BLaER1 treated with 17β-estradiol and CSF1 and Interleukin-3, amounts not matched to agents 10 nM and 100 nM (cell line): ENCODE data around the gene CCN5.
A peak's percentile ranks its signal among the peaks of the same experiment; 100 is the strongest.

Experiments
- H3K27ac ChIP-seq, 11 experiments: shearing (Covaris generic); formaldehyde crosslinking; 2 replicates each; pipeline ENCODE4 v1.8.1; 2022
- H3K27me3 ChIP-seq, 11 experiments: shearing (Covaris generic); formaldehyde crosslinking; 2 replicates each; pipeline ENCODE4 v1.8.1; 2022
- H3K36me3 ChIP-seq, 11 experiments: shearing (Covaris generic); formaldehyde crosslinking; 2 replicates each; pipeline ENCODE4 v1.8.1; 2022
- H3K4me1 ChIP-seq, 10 experiments: shearing (Covaris generic); formaldehyde crosslinking; 2 replicates each; pipeline ENCODE4 v1.8.1; 2022
- H3K4me2 ChIP-seq, 11 experiments: shearing (Covaris generic); formaldehyde crosslinking; 2 replicates each; pipeline ENCODE4 v1.8.1; 2022
- H3K4me3 ChIP-seq, 10 experiments: shearing (Covaris generic); formaldehyde crosslinking; 2 replicates each; pipeline ENCODE4 v1.8.1; 2022
- H3K9ac ChIP-seq, 11 experiments: shearing (Covaris generic); formaldehyde crosslinking; 2 replicates each; pipeline ENCODE4 v1.8.1; 2022
- H3K9me3 ChIP-seq, 11 experiments: shearing (Covaris generic); formaldehyde crosslinking; replicated peaks in 1 of 11; 2 replicates each; pipeline ENCODE4 v1.8.1; 2022
- H4K20me1 ChIP-seq, 11 experiments: shearing (Covaris generic); formaldehyde crosslinking; 2 replicates each; pipeline ENCODE4 v1.8.1; 2022
- Cebpa-rat ChIP-seq, 11 experiments: shearing (Covaris generic); IDR thresholded peaks; 2 replicates each; pipeline ENCODE4 v1.8.1; 2022

CCN5 gene

DNA sequence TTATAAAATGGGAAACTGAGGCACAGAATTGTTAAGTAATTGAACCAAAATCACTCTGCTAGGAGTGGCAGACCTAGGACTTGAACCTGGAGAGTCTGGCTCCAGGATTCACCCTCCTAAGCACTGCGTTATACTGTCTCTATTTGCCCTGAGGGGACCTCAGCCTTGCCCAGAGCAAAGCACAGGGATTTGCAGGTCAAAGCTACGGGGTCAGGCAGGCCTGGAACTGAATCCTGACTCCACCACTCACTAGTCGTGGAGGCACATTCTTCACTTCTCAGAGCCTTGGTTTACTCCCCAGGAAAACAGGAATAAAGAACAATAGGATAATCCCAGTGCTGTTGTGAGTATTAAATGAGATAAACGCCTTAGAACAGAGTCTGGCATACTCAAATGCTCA, 49.9 kb downstream of the CCN5 start:
- no peak for TF ChIP-seq Cebpa-rat (IDR thresholded peaks at IDR 0.05)
- no peaks in the 10 kb centered on the region for H3K9me3 ChIP-seq
- no peak overlapping the region for H3K4me3 ChIP-seq
- no peak overlapping the region for H3K4me2 ChIP-seq
- H3K27ac ChIP-seq, result no peak overlapping the region
- H3K27me3 ChIP-seq, result no peaks in the 10 kb centered on the region
- peaks cover 0 to 17% (median 11%) of the 10 kb centered on the region in 10 experiments; a peak in 11 of 20 replicates for H3K4me1 ChIP-seq
- H3K36me3 ChIP-seq, result no peaks in the 10 kb centered on the region
- peaks cover 0 to 8% (median 0%) of the 10 kb centered on the region in 11 experiments; a peak in 2 of 22 replicates for H4K20me1 ChIP-seq
- H3K9ac ChIP-seq, result no peak overlapping the region

DNA sequence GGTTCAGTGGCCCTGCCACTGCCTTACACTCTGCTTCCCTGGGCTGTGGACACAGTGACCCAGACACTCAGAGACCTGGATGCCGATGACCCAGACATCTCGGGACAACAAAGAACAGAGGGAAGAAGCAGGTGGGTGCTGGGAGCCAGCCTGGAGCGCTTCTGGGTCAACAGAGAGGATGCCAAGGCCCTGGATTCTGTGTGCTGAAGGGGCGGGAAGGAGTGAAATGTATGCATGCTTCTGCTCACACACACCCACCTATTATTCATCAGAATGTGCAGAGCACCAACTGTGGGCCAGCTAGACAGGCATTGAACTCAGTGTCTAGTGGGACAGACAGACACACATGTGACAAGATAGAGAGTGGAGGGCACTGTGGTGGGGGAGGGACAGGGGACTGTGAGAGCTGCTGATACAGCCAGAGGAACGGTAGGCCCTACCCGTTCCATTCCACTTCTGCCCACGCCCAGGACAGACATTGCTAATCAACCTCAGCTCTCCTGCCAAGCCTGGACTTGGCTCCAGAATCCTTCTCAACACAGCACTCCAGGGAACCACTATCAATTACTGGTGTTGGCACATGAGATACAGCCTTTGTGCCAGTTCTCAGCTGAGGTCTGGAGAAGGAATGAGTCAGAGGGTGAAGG, 50.7 kb downstream of the CCN5 start:
- no peak overlapping the region for H3K27ac ChIP-seq
- H3K4me3 ChIP-seq, result no peak overlapping the region
- H3K9ac ChIP-seq, result no peak overlapping the region
- no peak for TF ChIP-seq Cebpa-rat (IDR thresholded peaks at IDR 0.05)
- H3K4me2 ChIP-seq, result no peak overlapping the region
- no peaks in the 10 kb centered on the region for H3K36me3 ChIP-seq
- peaks cover 0 to 17% (median 11%) of the 10 kb centered on the region in 10 experiments; a peak in 11 of 20 replicates for H3K4me1 ChIP-seq
- H3K9me3 ChIP-seq, result no peaks in the 10 kb centered on the region
- peaks cover 0 to 8% (median 0%) of the 10 kb centered on the region in 11 experiments; a peak in 3 of 22 replicates for H4K20me1 ChIP-seq
- H3K27me3 ChIP-seq, result no peaks in the 10 kb centered on the region

DNA sequence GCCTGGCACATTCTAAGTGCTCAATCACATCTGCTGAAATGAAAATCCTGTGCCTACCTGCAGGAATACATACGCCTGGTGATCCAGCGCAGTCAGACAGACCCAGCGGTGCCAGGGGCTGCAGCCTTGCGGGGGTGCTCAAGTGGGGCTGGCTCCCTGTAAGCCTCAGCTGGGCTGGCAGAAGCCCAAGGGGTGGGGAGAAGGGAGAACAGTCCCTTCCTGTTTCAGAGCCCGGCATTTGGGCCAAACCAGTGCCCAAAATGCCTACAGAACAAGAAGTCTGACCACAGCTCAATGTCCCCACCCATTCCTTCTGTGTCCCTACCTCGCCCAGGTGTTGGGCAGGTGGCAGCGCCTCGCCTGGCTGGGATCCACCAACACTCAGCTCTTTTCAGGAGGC, 53.1 kb downstream of the CCN5 start:
- Histone ChIP-seq H3K4me1 (peaks cover 0 to 19% (median 13%) of the 10 kb centered on the region in 10 experiments; a peak in 11 of 20 replicates), H3K9me3 (no peaks in the 10 kb centered on the region), H3K9ac (no peak overlapping the region), H4K20me1 (peaks cover 0 to 11% (median 0%) of the 10 kb centered on the region in 11 experiments; a peak in 3 of 22 replicates), H3K27ac (no peak overlapping the region), H3K36me3 (no peaks in the 10 kb centered on the region), H3K27me3 (no peaks in the 10 kb centered on the region), H3K4me3 (no peak overlapping the region), H3K4me2 (no peak overlapping the region)
- TF ChIP-seq Cebpa-rat (IDR thresholded peaks at IDR 0.05), result no peak

DNA sequence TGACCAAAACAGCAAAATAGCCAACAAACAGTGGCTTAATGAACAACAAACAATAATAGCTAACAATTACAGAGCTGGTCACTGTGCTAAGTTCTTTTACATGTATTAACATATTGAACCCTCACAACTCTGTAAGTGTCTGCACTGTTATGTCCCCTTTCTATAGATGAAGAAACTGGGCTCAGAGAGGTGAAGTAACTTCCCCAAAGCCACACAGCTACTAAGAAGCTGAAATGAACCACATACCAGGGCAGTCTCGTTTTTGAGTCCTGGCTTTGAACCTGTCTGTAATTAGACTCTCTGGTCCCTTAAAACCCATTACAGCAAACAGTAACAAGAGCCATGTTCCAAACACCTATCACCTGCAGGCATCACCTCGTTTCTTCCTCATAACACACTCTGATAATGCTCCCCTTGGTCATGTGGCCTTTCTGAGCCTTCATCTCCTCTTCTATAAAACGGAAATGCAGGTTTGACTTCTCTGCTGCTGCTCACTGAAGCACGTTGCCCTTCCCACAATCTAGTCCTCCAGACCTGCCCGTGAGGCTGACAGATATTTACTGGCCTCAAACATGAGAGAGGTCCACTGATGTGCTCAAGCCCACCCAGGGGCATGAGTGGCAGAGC, 53.8 kb downstream of the CCN5 start:
- H3K4me3 ChIP-seq, result no peak overlapping the region
- TF ChIP-seq Cebpa-rat (IDR thresholded peaks at IDR 0.05), result no peak
- H3K9me3 ChIP-seq, result no peaks in the 10 kb centered on the region
- H3K36me3 ChIP-seq, result no peaks in the 10 kb centered on the region
- no peak overlapping the region for H3K27ac ChIP-seq
- peak overlapping the region in 6 of 11 experiments; percentile 9 to 40 (median 32); a peak in 8 of 22 replicates for H3K4me2 ChIP-seq
- no peaks in the 10 kb centered on the region for H3K27me3 ChIP-seq
- peaks cover 0 to 19% (median 13%) of the 10 kb centered on the region in 10 experiments; a peak in 11 of 20 replicates for H3K4me1 ChIP-seq
- no peak overlapping the region for H3K9ac ChIP-seq
- peaks cover 0 to 11% (median 0%) of the 10 kb centered on the region in 11 experiments; a peak in 3 of 22 replicates for H4K20me1 ChIP-seq

DNA sequence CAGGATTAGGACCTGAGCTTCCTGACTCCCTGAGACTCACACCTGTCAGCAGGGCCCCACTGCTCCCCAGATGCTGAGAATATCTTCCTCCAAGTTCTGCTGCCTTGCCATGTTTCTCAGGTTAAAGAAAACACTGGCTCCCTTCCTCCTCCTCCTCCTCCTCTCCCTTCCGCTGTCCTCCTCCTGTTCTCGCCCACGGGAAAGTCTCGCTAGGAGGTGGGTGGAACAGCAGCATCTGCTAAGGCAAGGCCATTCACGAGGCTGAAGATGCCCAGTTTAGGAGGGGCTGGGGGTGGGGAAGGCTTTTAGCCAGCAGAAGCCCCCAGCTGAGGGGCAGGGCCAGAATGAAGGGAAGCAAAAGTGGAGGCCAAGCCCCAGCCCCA, 54.3 kb downstream of the CCN5 start:
- no peak overlapping the region for H3K27ac ChIP-seq

DNA sequence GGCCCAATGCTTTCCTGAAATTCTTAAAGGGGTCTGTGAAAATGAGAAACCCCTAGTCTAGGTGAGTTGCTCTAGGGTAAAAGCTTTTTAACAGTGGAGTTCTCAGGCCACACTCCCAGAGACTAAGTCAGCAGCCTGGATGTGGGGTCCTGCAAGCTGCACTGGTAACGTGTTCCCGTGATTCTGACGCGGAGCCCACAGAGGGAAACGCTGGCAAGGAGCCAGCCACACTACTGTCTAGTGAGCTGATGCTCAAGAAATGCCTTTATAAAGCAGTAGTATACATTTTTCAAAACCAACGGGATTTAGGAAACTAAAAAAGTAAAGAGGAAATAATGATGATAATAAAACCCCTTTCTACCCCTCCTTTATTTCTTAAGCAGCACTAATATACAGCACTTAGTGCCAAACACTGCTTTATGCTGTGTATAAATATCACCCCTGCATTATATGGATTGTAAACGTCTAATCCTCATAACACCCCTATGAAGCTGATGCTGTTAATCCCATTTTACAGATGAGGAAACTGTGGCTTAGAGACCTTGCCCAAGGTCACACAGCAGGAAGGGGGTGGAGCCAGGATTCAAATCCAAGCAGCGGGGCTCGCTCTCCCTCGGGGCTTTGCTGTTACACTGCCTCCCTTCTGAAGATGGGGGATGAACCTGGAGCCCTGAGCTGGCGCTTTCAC, 55.5 kb downstream of the CCN5 start:
- H3K9me3 ChIP-seq, result no peaks in the 10 kb centered on the region
- H3K27me3 ChIP-seq, result peaks cover 0 to 10% (median 0%) of the 10 kb centered on the region in 11 experiments; a peak in 2 of 22 replicates
- no peak for TF ChIP-seq Cebpa-rat (IDR thresholded peaks at IDR 0.05)
- no peak overlapping the region for H3K27ac ChIP-seq
- peaks cover 0 to 11% (median 0%) of the 10 kb centered on the region in 11 experiments; a peak in 5 of 22 replicates for H4K20me1 ChIP-seq
- no peak overlapping the region for H3K4me3 ChIP-seq
- H3K4me2 ChIP-seq, result no peak overlapping the region
- peaks cover 0 to 19% (median 13%) of the 10 kb centered on the region in 10 experiments; a peak in 11 of 20 replicates for H3K4me1 ChIP-seq
- no peaks in the 10 kb centered on the region for H3K36me3 ChIP-seq
- H3K9ac ChIP-seq, result no peak overlapping the region

More for the DNA sequence above, 54.3 kb downstream of the CCN5 start:
- Histone ChIP-seq H3K4me3 (no peak overlapping the region), H3K4me1 (peaks cover 0 to 19% (median 13%) of the 10 kb centered on the region in 10 experiments; a peak in 11 of 20 replicates), H3K4me2 (peak overlapping the region in 5 of 11 experiments; percentile 27 to 40 (median 36); a peak in 8 of 22 replicates), H4K20me1 (peaks cover 0 to 11% (median 0%) of the 10 kb centered on the region in 11 experiments; a peak in 3 of 22 replicates), H3K27me3 (no peaks in the 10 kb centered on the region), H3K9ac (no peak overlapping the region), H3K9me3 (no peaks in the 10 kb centered on the region), H3K36me3 (no peaks in the 10 kb centered on the region)
- TF ChIP-seq Cebpa-rat (IDR thresholded peaks at IDR 0.05), result no peak

DNA sequence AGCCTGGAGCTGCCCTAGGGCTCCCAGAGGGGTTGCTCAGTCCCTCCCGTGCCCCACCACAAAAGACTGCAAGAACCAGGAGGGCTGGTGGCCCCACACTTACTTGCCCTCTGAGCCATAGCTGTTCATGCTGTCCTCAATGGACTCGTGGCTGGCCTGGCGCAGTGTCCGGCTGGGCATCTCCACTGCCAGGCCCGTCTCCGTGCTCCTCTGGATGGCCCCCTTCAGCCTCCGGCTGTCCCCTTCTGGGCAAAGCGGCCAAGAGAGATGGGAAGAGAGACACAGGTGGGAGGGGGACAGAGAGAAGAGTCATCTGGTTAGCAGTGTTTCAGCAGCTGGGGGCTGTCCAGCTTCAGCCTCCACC, 56.0 kb downstream of the CCN5 start:
- H3K27ac ChIP-seq, result no peak overlapping the region
- peaks cover 0 to 19% (median 13%) of the 10 kb centered on the region in 10 experiments; a peak in 11 of 20 replicates for H3K4me1 ChIP-seq
- no peak for TF ChIP-seq Cebpa-rat (IDR thresholded peaks at IDR 0.05)
- H3K27me3 ChIP-seq, result peaks cover 0 to 11% (median 0%) of the 10 kb centered on the region in 11 experiments; a peak in 2 of 22 replicates
- H3K9ac ChIP-seq, result no peak overlapping the region
- H3K36me3 ChIP-seq, result no peaks in the 10 kb centered on the region
- peaks cover 0 to 11% (median 0%) of the 10 kb centered on the region in 11 experiments; a peak in 5 of 22 replicates for H4K20me1 ChIP-seq
- H3K4me2 ChIP-seq, result no peak overlapping the region
- H3K9me3 ChIP-seq, result no peaks in the 10 kb centered on the region
- H3K4me3 ChIP-seq, result no peak overlapping the region

DNA sequence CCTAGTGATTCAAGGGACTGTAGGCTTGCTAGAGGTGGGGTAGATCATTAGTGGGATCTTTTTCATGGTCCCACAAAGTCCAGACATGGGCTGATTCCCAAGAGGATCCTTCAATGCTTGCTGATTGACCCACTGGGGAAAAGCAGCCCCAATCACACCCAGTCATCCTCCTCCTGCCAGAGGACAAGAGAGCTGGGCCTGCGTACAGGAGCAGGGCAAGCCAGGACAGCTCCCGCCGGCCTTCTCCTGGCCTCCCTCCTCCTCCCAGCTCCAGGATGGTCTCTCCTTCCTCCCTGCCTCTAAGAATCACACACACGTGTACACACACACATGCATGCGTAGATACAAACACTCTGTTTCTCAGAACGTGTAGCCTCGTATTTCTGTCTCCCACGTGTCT, 57.5 kb downstream of the CCN5 start:
- Histone ChIP-seq H3K27ac (no peak overlapping the region), H3K36me3 (no peaks in the 10 kb centered on the region), H3K27me3 (peaks cover 0 to 11% (median 0%) of the 10 kb centered on the region in 11 experiments; a peak in 2 of 22 replicates), H3K4me3 (no peak overlapping the region), H3K9ac (no peak overlapping the region), H3K4me2 (no peak overlapping the region), H3K4me1 (peaks cover 0 to 19% (median 13%) of the 10 kb centered on the region in 10 experiments; a peak in 11 of 20 replicates), H4K20me1 (peaks cover 0 to 11% (median 0%) of the 10 kb centered on the region in 11 experiments; a peak in 4 of 22 replicates), H3K9me3 (no peaks in the 10 kb centered on the region)
- no peak for TF ChIP-seq Cebpa-rat (IDR thresholded peaks at IDR 0.05)
